Activated CD4-positive, alpha-beta T cell treated with anti-CD3 and anti-CD28 coated beads, Interleukin-10, Interleukin-2, amounts not matched to agents 100 ng/mL and 50 ng/mL, durations not matched to agents 16 hours and 8 hours (primary cell): ENCODE data around the gene KLF6.

Experiments
- DNase-seq: peaks from one replicate; pipeline ENCODE4 v3.0.0-alpha.2; 2020

The KLF6 gene

GRCh38 chr10:3808689-3809199, 23.7 kb upstream of the KLF6 start:
- DNase-seq = no peak

- DNase-seq = no peak
Measured at GRCh38 chr10:3807928-3808496, 23.0 kb upstream of the KLF6 start.

- DNase-seq = no peak
Measured at GRCh38 chr10:3807211-3807927, 22.4 kb upstream of the KLF6 start.

GRCh38 chr10:3806603-3807002, 21.6 kb upstream of the KLF6 start:
- peak; percentile 63 for DNase-seq

- peak; percentile 78 for DNase-seq
Measured at GRCh38 chr10:3805791-3806461, 20.9 kb upstream of the KLF6 start.

- peak; percentile 93 for DNase-seq
Measured at GRCh38 chr10:3805201-3805790, 20.3 kb upstream of the KLF6 start.

- DNase-seq = peak; percentile 84
Measured at GRCh38 chr10:3803927-3804741, 19.1 kb upstream of the KLF6 start.

DNA sequence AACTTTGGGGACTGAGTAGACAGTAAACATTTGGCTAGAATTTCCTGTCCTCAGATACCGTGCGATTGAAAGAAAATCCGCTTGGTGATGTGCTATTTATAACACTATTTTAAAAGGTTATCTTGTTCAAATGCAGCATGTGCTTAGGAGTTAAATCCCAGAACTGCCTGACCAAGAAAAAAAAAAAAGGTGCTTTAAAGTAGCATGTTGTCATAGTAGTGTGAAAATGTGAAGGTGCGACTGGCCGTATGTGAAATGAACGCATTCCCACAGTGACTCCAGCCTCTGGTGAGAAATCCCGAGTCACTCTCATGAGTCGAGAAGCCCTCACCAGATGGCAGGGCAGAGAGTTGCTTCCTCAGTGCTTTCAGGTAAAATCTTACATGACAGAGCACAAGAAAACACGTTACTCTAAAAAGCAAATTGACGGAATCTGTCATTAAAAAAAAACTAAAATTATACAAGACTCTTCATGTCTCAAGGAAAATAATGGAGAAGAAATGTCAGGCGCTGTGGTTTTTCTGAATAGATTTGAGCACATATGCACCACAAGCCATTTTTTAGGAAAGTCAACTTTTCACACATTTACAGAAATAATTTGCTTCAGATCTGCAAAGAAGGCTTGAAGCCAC, 18.4 kb upstream of the KLF6 start:
- peak; percentile 60 for DNase-seq

DNA sequence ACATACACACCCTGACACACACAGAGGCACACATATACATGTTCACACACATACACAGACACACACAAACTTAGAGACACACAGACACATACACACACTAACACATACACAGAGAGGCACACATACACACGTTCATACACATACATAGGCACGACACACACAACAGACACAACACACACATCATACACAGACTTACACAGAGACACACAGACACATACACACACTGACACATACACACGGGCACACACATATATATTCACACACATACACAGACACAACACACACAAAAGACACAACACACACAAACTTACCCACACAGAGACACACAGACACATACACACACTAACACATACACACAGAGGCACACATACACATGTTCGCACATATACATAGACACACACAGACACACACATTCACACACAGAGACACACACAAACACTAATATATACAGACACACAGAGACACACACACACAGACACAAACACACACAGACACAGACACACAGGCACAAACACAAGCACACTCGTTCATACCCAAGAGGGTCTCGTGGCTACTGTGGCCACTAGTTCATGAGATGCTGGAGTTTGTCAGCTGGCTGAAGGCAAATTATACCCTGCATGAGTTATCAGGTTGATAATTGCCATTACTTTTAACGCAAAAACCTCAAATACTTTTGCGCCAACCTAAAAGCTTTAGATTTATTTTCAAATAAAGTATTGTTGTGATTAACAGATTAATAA, 17.7 kb upstream of the KLF6 start:
- DNase-seq = no peak

DNA sequence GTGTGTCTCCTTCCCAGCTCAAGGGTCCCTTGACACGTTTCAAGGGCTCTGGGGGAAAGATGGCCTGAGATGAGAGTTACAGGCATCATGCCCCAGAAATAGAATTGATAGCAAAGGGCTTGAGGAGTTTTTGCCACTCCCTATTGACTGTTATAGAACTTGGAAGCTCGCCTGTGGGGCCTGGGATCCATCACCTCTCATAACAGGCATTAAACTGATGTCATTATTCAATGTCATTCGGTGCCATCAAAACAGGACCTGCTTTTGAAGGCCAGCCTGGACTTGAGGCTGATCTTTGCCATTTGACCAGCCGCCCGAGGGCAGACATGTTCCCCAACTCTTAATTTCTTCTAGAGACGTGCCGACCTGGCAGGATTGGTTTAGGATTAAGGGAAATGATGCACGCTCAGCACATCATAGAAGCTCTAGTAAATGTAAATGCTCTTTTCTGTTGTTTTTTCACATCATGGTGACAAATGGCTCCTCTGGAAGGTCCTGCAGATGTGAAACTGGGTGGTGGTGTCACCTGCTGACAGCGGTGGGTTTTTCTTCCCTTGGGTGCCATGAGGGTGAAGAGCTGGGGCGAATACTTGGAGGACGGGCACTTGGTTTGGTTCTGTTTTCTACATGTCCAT, 16.7 kb upstream of the KLF6 start:
- no peak for DNase-seq

- no peak for DNase-seq
Measured at GRCh38 chr10:3800586-3800985, 15.6 kb upstream of the KLF6 start.

- DNase-seq = no peak
Measured at GRCh38 chr10:3797750-3798149, 12.7 kb upstream of the KLF6 start.

- no peak for DNase-seq
Measured at GRCh38 chr10:3793553-3793952, 8.5 kb upstream of the KLF6 start.

DNA sequence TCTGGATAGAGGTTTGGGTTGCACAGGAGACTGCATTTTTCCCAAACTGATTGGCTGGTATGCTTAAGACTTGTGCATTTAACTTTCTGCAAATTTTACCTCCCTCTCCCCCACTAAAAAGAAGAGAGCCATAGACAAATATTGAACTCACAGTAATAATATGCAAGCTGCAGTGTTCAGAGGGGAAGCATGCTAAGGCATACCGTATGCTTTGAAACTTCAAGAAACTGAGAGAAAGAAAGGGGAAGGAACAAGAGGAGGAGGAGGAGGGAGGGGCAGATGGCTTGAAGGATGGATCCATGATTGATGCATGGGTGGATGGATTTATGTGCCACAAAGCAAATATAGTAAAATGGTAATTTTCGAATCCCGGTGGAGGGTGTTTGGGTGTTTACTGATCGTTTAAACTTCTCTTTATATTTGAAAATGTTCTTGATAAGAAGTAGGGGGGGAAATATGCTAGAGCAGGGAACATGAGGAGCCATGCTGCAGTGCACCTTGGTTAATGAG, 7.8 kb upstream of the KLF6 start:
- DNase-seq = no peak

- DNase-seq = no peak
Measured at GRCh38 chr10:3791974-3792633, 7.1 kb upstream of the KLF6 start.

DNA sequence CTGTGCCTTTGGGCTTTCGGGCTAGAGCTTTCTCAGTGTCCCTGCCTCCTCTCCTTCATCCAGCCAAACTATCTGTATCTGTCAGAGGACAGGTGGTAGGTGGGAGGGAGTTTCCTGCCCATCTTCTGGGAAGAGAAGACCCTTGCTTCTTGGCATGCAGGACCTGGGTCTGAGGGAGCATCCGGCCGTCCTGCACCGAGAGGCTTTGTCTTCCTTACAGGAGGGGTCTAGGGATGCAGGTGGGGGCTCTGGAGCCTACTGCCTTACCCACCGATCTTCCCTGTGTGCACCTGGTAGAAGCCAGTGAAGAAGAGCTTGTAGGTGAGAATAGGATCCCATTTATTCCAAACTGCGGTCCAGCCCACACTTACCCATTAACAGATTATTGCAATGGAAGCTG, 5.8 kb upstream of the KLF6 start:
- no peak for DNase-seq

DNA sequence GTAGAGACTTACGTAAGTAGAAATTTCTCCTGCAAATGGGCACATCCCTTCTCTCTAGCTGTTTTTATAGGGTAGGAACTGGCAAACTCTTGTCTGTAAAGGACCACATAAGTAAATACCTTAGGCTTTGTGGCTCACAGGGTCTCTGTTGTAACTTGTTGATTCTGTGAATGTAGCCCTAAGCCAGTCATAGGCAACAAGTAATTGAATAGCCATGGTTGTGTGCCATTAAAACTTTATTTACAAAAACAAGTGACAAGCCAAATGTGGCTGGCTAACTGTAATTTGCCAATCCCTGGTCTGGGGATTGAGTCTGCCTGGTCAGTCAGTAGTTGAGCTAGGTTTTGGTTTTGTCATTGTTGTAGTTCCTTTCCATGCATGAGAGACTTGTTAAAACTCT, 5.3 kb upstream of the KLF6 start:
- DNase-seq = no peak

- no peak for DNase-seq
Measured at GRCh38 chr10:3789621-3790020, 4.6 kb upstream of the KLF6 start.

- no peak for DNase-seq
Measured at GRCh38 chr10:3787816-3788215, 2.8 kb upstream of the KLF6 start.

- no peak for DNase-seq
Measured at GRCh38 chr10:3787016-3787400, 2.0 kb upstream of the KLF6 start.
